ENCODE results near the gene ACTL6B. TPM values are rescaled to one million over a fixed set of nuclear protein-coding genes. Genes with fewer than 3 reads are reported as not detected.

Gene ACTL6B
- total and polyA plus RNA-seq, 2 of the 13 experiments (the other 11 are each of a cell fraction or from before 2014, with no cell fraction given): not detected

- no peak for TF ChIP-seq ZNF562 (CRISPR knock-in tag; IDR thresholded peaks at IDR 0.05; ENCODE audit: borderline replicate concordance)
- peak; percentile 52; the same call in 1 of the 2 replicates for TF ChIP-seq SIN3A (IDR thresholded peaks at IDR 0.05; ENCODE audit: borderline replicate concordance, low read depth, low read length)
- TF ChIP-seq SPEN (CRISPR knock-in tag; IDR thresholded peaks at IDR 0.05; ENCODE audit: low read depth): no peak
- no peak for TF ChIP-seq ZNF275 (CRISPR knock-in tag; IDR thresholded peaks at IDR 0.05; ENCODE audit: borderline replicate concordance)
- TF ChIP-seq ZNF687 (CRISPR knock-in tag; IDR thresholded peaks at IDR 0.05): peak; percentile 44
- no peak for TF ChIP-seq ZNF737 (CRISPR knock-in tag; IDR thresholded peaks at IDR 0.05; ENCODE audit: borderline replicate concordance)
- no peak for TF ChIP-seq ZFP36 (IDR thresholded peaks at IDR 0.05; ENCODE audit: borderline replicate concordance, low read depth, low read length, partially characterized antibody)
- no peak for TF ChIP-seq ZNF569 (CRISPR knock-in tag; IDR thresholded peaks at IDR 0.05; ENCODE audit: borderline replicate concordance)
- TF ChIP-seq ZNF788 (CRISPR knock-in tag; IDR thresholded peaks at IDR 0.05; ENCODE audit: borderline replicate concordance): no peak
- TF ChIP-seq ZNF747 (CRISPR knock-in tag; IDR thresholded peaks at IDR 0.05; ENCODE audit: borderline replicate concordance): no peak
- no peak for TF ChIP-seq ZSCAN25 (CRISPR knock-in tag; IDR thresholded peaks at IDR 0.05)
- 0 out of 2 replicates have a peak, but pooled peaks have one; percentile 10 for TF ChIP-seq BORCS8-MEF2B (CRISPR knock-in tag; IDR thresholded peaks at IDR 0.05)
- TF ChIP-seq ZNF17 (CRISPR knock-in tag; IDR thresholded peaks at IDR 0.05): no peak
- TF ChIP-seq CENPBD1 (CRISPR knock-in tag; IDR thresholded peaks at IDR 0.05; ENCODE audit: borderline replicate concordance, low read depth): no peak
- TF ChIP-seq IRF1 (CRISPR knock-in tag; IDR thresholded peaks at IDR 0.05; ENCODE audit: low read depth): no peak
- TF ChIP-seq RCOR2 (CRISPR knock-in tag; IDR thresholded peaks at IDR 0.05): no peak
- TF ChIP-seq HNF4A (CRISPR knock-in tag; IDR thresholded peaks at IDR 0.05): no peak
- no peak for TF ChIP-seq ZNF570 (CRISPR knock-in tag; IDR thresholded peaks at IDR 0.05; ENCODE audit: borderline replicate concordance)
- TF ChIP-seq KLF15 (CRISPR knock-in tag; IDR thresholded peaks at IDR 0.05; ENCODE audit: borderline replicate concordance): no peak
- TF ChIP-seq MAFG (CRISPR knock-in tag; IDR thresholded peaks at IDR 0.05): no peak
Measured at GRCh38 chr7:100612730-100613390, 43.4 kb downstream of the ACTL6B start (continued).
